HG03025 (cell line): Measurements from ENCODE around the gene CMTM4.
"Not testable (repeated sequence)": the region's sequence is repeated elsewhere in the genome, so short reads cannot be mapped to it uniquely, and the experiment has no call there.

ENCODE experiments used
- ATAC-seq: cut with Tn5 transposase; IDR thresholded peaks from one replicate; pipeline ENCODE4 v1.9.1; 2021; ENCODE audit warnings: mild to moderate bottlenecking, moderate library complexity; ENCODE audit not compliant: unreplicated experiment, low FRiP score

CMTM4 gene

GRCh38 chr16:66574081-66574480, 122.5 kb downstream of the CMTM4 start:
- no peak for ATAC-seq

DNA sequence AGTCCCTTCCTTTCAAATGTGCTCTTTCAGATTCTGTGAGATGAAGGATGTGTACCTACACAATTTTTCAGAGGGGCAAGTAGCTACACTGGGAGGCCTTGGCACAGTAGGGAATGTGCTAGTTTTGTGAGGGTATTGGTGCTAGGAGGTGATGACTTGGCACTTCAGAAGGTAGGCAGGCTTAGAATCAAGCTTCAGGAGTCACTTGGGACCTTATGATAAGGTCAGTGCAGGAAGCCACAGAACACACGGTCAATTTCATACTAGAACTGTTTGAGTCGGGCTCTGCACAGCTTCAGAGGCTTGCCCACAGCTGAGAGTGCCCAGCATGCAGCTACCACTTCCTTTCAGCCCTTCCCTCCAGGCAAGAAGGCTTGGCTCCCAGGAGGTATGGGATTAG, 124.2 kb downstream of the CMTM4 start:
- ATAC-seq = no peak

- no peak for ATAC-seq
Observed at GRCh38 chr16:66569827-66570405, 126.6 kb downstream of the CMTM4 start.

DNA sequence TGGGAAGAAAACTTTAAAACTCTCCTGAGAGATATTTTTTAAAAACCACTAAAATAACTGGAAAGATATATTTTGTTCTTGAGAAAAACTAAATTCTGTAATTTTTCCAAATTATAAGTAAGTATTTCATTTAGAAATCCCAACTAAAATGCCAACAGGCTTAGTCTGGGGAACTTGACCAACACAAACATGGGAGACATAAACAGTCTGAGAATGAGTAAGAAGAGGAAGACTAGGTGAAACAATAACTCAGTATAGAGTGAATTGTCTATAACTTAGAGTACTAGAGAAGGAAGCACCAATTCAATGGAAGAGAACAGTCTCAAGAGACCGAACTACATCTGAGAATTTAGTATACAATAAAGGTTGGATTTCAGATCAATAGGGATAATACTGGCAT, 127.4 kb downstream of the CMTM4 start:
- no peak for ATAC-seq

- no peak for ATAC-seq
Observed at GRCh38 chr16:66568355-66568754, 128.2 kb downstream of the CMTM4 start.

DNA sequence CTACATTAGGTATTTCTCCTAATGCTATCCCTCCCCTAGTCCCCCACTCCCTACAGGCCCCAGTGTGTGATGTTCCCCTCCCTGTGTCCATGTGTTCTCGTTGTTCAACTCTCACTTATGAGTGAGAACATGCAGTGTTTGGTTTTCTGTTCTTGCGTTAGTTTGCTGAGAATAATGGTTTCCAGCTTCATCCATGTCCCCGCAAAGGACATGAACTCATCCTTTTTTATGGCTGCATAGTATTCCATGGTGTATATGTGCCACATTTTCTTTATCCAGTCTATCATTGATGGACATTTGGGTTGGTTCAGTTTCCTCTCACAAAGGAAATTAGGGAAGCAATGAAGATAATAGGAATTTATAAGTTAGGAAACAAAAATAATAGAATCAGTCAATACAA, 129.3 kb downstream of the CMTM4 start:
- not testable (repeated sequence) for ATAC-seq

DNA sequence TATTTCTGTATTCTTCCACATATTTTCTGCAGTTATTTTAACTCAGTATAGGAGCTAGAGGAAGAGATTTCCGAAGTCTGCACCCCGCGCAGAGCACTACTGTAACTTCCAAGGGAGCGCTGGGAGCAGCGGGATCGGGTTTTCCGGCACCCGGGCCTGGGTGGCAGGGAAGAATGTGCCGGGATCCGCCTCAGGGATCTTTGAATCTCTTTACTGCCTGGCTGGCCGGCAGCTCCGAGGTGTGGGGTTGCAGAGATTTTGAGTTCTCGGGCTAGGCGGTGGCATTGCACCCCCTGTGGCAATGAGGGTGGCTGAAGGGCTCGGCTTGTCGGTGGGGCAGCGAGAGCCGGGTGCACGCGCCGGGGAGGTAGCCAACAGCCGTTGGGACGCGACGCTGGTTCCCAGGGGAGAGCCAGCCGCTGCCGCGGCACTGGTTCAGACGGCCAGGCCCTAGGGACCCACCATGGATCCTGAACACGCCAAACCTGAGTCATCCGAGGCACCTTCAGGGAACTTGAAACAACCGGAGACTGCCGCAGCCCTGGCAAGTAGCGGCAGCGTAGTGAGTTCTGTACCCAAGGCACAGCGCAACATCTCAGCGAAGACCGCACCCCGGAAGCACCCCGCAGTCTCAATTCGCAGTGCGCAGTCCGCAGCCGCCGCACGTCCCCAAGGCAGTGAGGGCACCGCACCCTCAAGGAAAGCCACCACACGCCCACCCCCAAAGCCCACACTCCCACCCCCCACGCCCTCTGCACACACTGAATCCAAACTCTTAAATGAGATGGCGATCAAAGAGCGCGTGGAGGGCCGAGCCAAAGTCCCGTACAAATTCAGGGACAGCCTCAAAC, 130.3 kb downstream of the CMTM4 start, which contains the start of gene CMTM1:
Gene CMTM1, plus strand, starts transcription at position 389 of the 851 bp plus-strand sequence. Its CDS starts 75 bp downstream, at position 464.
- no peak for ATAC-seq
